NB4 (cell line): ENCODE results near the gene PLEKHD1.

Experiments
- DNase-seq: peaks from one replicate; pipeline ENCODE4 v3.0.0; 2010; ENCODE audit warnings: low read depth
- H3K4me3 ChIP-seq: one replicate; pipeline ENCODE4 v1.5.1; 2011; ENCODE audit warnings: mild to moderate bottlenecking, low read depth, low read length, moderate library complexity
- CTCF ChIP-seq: IDR thresholded peaks from one replicate; pipeline ENCODE4 v1.5.1; 2012; ENCODE audit warnings: low read depth, low read length
- MAX ChIP-seq: IDR thresholded peaks from 2 replicates; pipeline ENCODE4 v1.6.1; 2011; ENCODE audit warnings: low read depth, low read length
- MYC ChIP-seq: IDR thresholded peaks from 2 replicates; pipeline ENCODE4 v1.6.1; 2011; ENCODE audit warnings: low read depth, low read length
- POLR2A ChIP-seq: IDR thresholded peaks from 2 replicates; pipeline ENCODE4 v1.6.1; 2011; ENCODE audit warnings: mild to moderate bottlenecking; ENCODE audit not compliant: insufficient read length; ENCODE audit errors: extremely low read depth

Gene PLEKHD1

GRCh38 chr14:69484444-69485314, at the start of gene PLEKHD1:
Gene PLEKHD1 (plus strand): TSS chr14:69484728. CDS start chr14:69484966, 238 bp downstream.
- no peak within 1 kb of the TSS for H3K4me3 ChIP-seq
- no peak for DNase-seq
- no peak for TF ChIP-seq POLR2A
- TF ChIP-seq MYC = no peak
- TF ChIP-seq MAX = no peak
- TF ChIP-seq CTCF = no peak

GRCh38 chr14:69439521-69440270, 44.8 kb upstream of the PLEKHD1 start:
- TF ChIP-seq POLR2A = no peak
- peak; percentile 25; the same call in 1 of the 2 replicates for TF ChIP-seq MYC
- peak; percentile 75 for DNase-seq
- no peak overlapping the region for H3K4me3 ChIP-seq

GRCh38 chr14:69441948-69442347, 42.6 kb upstream of the PLEKHD1 start:
- no peak for TF ChIP-seq MYC
- no peak for TF ChIP-seq MAX
- no peak overlapping the region for H3K4me3 ChIP-seq
- DNase-seq = peak; percentile 21

GRCh38 chr14:69443296-69443805, 41.2 kb upstream of the PLEKHD1 start:
- no peak for DNase-seq
- no peak overlapping the region for H3K4me3 ChIP-seq
- TF ChIP-seq CTCF = no peak
- TF ChIP-seq MAX = no peak
- no peak for TF ChIP-seq MYC
- TF ChIP-seq POLR2A = no peak

- no peak overlapping the region for H3K4me3 ChIP-seq
- TF ChIP-seq CTCF = no peak
- no peak for TF ChIP-seq MAX
- TF ChIP-seq POLR2A = no peak
- TF ChIP-seq MYC = no peak
- DNase-seq = no peak
Observed at GRCh38 chr14:69449216-69449615, 35.3 kb upstream of the PLEKHD1 start.

GRCh38 chr14:69451941-69452340, 32.6 kb upstream of the PLEKHD1 start:
- no peak overlapping the region for H3K4me3 ChIP-seq
- DNase-seq = no peak
- no peak for TF ChIP-seq MAX
- no peak for TF ChIP-seq CTCF
- TF ChIP-seq MYC = no peak
- TF ChIP-seq POLR2A = no peak
